ACHN (cell line): Measurements from ENCODE around the gene KRTAP10-5.

ENCODE experiments used
- DNase-seq: peaks from one replicate; pipeline ENCODE4 v3.0.0-alpha.2; 2015
- in situ Hi-C: cut with HindIII; loops from 2 replicates; pipeline ENCODE4 v1.10.0; 2017; ENCODE audit warnings: low sequenced_read_pairs, low pct_ligation_motif_present, low pct_unique_long_range_greater_than_20kb

Gene KRTAP10-5

GRCh38 chr21:44537930-44538911, 42.2 kb downstream of the KRTAP10-5 start:
- no peak for DNase-seq
- in situ Hi-C loops = no loop called here

DNA sequence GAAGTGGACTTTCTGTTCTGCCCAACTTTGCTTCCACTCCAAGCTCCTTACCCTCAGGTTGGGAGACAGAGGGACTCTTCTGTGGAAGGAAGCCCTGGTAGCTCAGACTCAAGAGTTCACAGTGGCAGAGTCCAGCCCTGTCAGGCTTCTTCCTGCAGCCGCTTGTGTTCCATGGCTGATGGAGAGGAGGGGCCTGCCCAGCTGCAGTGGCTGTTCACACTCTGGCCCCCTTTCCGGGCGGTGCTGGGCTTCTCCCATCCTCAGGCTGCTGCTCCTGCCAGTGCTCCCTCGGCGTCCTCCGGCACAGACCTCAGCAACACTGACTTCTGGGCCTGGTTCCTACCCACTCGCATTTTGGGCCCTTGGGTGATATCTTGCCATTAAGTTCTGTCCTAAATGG, 44.4 kb downstream of the KRTAP10-5 start:
- in situ Hi-C loops = no loop called here
- no peak for DNase-seq

DNA sequence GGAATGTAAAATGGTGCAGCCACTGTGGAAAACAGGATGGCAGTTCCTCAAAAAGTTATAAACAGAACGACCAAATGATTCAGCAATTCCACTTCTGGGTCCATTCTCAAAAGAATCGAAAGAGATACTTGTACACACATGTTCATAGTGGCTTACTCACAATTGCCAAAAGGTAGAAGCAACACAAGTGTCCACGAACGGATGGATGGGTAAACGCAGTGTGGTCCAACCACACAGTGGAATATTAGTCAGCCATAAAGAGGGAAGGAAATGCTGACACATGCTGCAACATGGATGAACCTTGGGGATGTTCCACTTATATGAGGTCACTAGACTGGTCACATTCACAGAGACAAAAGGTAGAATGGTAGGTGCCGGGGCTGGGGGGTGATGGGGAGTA, 45.7 kb downstream of the KRTAP10-5 start:
- in situ Hi-C loops = no loop called here
- DNase-seq = no peak

GRCh38 chr21:44533891-44534627, 46.3 kb downstream of the KRTAP10-5 start:
- in situ Hi-C loops = no loop called here
- DNase-seq = no peak

DNA sequence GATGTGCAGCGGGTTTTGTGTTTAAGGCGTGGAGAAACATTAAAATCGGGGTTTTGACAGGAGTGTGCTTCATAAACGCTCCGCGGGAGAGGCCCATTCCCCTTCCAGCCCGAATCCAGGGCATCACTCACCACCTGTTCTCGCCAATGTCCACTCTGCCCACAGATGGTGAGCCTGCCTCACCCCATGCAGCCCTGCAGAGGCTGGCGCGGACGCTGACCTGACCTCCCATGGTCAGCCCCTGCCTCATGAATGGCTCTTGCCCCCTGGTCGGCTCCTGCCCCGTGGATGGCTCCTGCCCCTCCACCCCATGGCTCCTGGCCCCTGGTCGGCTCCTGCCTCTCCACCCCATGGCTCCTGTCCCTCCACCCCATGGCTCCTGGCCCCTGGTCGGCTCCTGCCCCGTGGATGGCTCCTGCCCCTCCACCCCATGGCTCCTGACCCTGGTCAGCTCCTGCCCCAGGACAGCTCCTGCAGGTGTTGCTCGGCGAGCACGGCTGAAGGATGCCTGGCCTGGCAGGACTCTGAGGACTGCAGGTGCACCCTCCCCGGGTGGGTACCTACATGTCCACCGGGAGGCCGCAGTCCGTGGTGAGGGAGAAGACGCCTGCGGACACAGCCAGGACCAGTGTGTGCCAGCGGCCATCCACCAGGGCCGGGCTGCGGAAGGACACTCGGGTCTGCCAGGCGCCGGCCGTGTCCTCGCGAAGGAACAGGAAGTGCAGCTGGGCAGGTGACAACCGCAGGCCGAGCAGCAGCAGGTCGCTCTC, 47.1 kb downstream of the KRTAP10-5 start:
- in situ Hi-C loops = no loop called here
- no peak for DNase-seq

DNA sequence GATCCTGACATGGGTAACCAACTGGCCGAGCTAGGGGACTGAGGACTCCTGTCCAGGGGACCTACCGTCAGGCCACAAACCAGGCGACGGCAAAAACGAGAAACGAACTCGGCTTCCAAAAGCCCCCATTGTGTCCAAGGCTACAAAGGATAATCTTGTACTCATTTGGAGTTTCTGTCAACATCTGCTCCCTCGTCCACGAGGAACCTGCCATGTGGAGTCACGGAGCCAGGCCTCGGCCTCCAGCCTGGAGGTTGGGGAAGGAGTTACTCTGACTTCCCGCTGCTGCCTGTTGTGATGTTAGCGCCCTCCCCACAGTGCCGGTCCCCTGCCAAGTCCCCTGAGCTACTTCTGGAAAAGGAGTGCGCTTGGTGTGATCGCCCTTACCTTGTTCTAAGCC, 47.7 kb downstream of the KRTAP10-5 start:
- DNase-seq = no peak
- in situ Hi-C loops = no loop called here

DNA sequence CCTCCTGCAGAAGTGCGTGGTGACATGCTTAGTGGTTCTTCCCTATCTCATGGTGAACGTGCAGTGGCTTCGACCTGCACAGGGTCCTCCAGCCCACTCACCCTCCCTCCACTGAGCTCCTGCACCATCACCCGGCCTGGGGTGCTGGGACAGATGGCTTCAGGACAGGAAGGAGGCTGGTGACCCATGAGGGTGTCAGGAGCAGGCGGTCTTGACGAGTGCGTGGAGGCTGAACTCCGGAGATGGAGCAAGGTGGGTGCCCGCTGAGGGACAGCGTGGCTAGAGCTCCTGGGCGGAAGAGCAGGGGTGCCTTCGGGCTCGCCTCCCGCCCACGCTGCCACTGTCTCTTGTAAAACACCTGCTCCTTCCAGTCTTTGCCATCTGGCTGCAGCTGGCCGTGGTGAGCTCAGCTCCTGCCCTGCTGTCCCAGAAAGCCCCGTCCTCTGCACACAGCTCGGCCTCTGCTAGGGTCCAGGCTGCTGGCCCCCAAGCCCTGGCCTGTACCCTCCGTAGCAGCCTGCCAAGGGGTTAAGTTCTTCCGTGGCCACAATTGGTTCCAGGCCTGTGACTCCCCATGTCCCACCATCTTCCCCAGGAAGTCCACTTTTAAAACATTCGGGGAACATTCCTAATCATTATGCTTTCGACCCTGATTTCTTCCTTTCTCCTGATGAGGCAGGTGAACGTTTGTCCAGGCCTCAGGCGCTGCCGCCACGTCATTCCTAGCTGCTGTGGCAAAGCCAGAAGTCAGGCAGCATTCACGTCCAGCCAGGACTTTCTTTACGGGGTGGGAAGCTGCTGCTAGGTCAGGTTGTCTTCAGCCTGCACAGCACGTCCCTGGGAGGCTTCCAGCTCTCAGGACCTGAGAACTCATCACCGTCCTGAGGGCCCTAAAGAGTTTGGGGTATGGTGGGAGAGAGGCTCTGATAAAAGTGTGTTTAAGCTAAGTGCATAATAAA, 48.5 kb downstream of the KRTAP10-5 start:
- in situ Hi-C loops = no loop called here
- DNase-seq = no peak

- in situ Hi-C loops = no loop called here
- DNase-seq = no peak
These were observed 49.4 kb downstream of the KRTAP10-5 start for GRCh38 chr21:44530903-44531605.

GRCh38 chr21:44530221-44530902, 50.0 kb downstream of the KRTAP10-5 start:
- in situ Hi-C loops = no loop called here

GRCh38 chr21:44529503-44530125, 50.8 kb downstream of the KRTAP10-5 start:
- no peak for DNase-seq
- in situ Hi-C loops = no loop called here

More at GRCh38 chr21:44530221-44530902, 50.0 kb downstream of the KRTAP10-5 start:
- DNase-seq = no peak
